Measurements from ENCODE around the gene IGSF6.

- TF ChIP-seq, protein P1, sequence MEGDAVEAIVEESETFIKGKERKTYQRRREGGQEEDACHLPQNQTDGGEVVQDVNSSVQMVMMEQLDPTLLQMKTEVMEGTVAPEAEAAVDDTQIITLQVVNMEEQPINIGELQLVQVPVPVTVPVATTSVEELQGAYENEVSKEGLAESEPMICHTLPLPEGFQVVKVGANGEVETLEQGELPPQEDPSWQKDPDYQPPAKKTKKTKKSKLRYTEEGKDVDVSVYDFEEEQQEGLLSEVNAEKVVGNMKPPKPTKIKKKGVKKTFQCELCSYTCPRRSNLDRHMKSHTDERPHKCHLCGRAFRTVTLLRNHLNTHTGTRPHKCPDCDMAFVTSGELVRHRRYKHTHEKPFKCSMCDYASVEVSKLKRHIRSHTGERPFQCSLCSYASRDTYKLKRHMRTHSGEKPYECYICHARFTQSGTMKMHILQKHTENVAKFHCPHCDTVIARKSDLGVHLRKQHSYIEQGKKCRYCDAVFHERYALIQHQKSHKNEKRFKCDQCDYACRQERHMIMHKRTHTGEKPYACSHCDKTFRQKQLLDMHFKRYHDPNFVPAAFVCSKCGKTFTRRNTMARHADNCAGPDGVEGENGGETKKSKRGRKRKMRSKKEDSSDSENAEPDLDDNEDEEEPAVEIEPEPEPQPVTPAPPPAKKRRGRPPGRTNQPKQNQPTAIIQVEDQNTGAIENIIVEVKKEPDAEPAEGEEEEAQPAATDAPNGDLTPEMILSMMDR (IDR thresholded peaks at IDR 0.05) = no peak
- TF ChIP-seq POLR2A (IDR thresholded peaks at IDR 0.05; ENCODE audit: low read length) (no peak), JUNB (IDR thresholded peaks at IDR 0.05) (no peak), SREBF2 (IDR thresholded peaks at IDR 0.05) (no peak), TFCP2L1 (CRISPR knock-in tag; IDR thresholded peaks at IDR 0.05) (no peak), NPAS2 (CRISPR knock-in tag; IDR thresholded peaks at IDR 0.05; ENCODE audit: borderline replicate concordance) (no peak), HDAC2 (IDR thresholded peaks at IDR 0.05) (no peak), RFX5 (IDR thresholded peaks at IDR 0.05) (no peak), JUN (IDR thresholded peaks at IDR 0.05) (no peak), CEBPB (IDR thresholded peaks at IDR 0.05) (no peak), ELK1 (IDR thresholded peaks at IDR 0.05; ENCODE audit: low read depth, low read length) (no peak), RAD21 (conservative IDR thresholded peaks at IDR 0.05 in 1 of 2, IDR thresholded peaks at IDR 0.05 in 1 of 2) (no peak)
Observed at GRCh38 chr16:21689107-21689506, 36.7 kb upstream of the IGSF6 start.
